ENCODE results near the gene ACOD1. TPM values are rescaled to one million over a fixed set of nuclear protein-coding genes. Genes with fewer than 3 reads are reported as not detected.

ACOD1 gene
- polyA plus RNA-seq, 1 donor (not counting 4 experiments of a cell fraction or from before 2014, with no cell fraction given), result not detected

DNA sequence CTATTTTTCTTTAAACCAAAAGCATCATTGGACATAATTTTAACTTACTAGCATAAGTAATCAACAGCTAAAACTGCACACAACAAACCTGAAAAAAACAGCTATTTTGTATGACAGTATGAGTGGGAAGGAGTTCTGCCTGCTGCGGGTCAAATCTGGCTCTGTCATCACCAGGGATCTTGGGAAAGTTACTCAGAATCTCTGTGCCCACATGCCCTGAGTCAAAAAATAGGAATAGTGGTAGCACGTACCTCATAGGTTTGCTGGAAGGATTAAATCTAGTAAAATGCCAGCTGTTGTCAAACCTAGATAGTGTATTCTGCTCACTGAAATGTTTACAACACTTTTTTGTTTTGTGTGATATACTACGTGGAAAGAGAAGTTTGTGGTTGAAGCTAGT is 44.7 kb downstream of the ACOD1 start:
- Histone ChIP-seq H3K9ac (ENCODE audit: control insufficient read depth, extremely low read depth, insufficient read depth, low read length) (peak overlapping the region; percentile 97), H3K27ac (ENCODE audit: control insufficient read depth, insufficient read depth, low read length) (peak overlapping the region; percentile 88), H3K27me3 (ENCODE audit: control insufficient read depth, extremely low read depth, insufficient read depth, low read length) (no peaks in the 10 kb centered on the region), H2AFZ (ENCODE audit: control insufficient read depth, low read length) (peak overlapping the region; percentile 88), H3K4me3 (ENCODE audit: control insufficient read depth in 2 of 3, extremely low read depth in 1 of 3, insufficient read depth in 2 of 3, low read depth in 1 of 3, low read length in 3 of 3) (peak overlapping the region; percentile 79 to 96 (median 95)), H4K20me1 (ENCODE audit: control insufficient read depth, extremely low read depth, insufficient read depth, low read length) (no peaks in the 10 kb centered on the region), H3K4me2 (ENCODE audit: control insufficient read depth, extremely low read depth, insufficient read depth, low read depth, low read length) (peak overlapping the region; percentile 99), H3K9me1 (ENCODE audit: control insufficient read depth, extremely low read depth, insufficient read depth, low read length) (no peaks in the 10 kb centered on the region), H3K36me3 (ENCODE audit: control insufficient read depth in 2 of 2, extremely low read depth in 1 of 2, insufficient read depth in 2 of 2, low read length in 2 of 2) (peaks cover 2% of the 10 kb centered on the region in 2 experiments), H3K9me3 (ENCODE audit: control insufficient read depth, low read depth, low read length) (no peaks in the 10 kb centered on the region), H3K4me1 (ENCODE audit: control insufficient read depth, extremely low read depth, insufficient read depth, low read length) (peaks cover 26% of the 10 kb centered on the region), H3K79me2 (ENCODE audit: control insufficient read depth, insufficient read depth, low read length) (peaks cover 25% of the 10 kb centered on the region)
- FAIRE-seq (peak; percentile 67), DNase-seq (ENCODE audit: low read depth, low spot score) (no peak)
- no peak for TF ChIP-seq EZH2 (IDR thresholded peaks at IDR 0.05; ENCODE audit: low read length)
- TF ChIP-seq, protein P1, sequence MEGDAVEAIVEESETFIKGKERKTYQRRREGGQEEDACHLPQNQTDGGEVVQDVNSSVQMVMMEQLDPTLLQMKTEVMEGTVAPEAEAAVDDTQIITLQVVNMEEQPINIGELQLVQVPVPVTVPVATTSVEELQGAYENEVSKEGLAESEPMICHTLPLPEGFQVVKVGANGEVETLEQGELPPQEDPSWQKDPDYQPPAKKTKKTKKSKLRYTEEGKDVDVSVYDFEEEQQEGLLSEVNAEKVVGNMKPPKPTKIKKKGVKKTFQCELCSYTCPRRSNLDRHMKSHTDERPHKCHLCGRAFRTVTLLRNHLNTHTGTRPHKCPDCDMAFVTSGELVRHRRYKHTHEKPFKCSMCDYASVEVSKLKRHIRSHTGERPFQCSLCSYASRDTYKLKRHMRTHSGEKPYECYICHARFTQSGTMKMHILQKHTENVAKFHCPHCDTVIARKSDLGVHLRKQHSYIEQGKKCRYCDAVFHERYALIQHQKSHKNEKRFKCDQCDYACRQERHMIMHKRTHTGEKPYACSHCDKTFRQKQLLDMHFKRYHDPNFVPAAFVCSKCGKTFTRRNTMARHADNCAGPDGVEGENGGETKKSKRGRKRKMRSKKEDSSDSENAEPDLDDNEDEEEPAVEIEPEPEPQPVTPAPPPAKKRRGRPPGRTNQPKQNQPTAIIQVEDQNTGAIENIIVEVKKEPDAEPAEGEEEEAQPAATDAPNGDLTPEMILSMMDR (optimal IDR thresholded peaks at IDR 0.05 in 1 of 3, IDR thresholded peaks at IDR 0.05 in 1 of 3, conservative IDR thresholded peaks at IDR 0.05 in 1 of 3; ENCODE audit: extremely low read depth in 1 of 3, insufficient read depth in 2 of 3, low read length in 3 of 3), result no peak
- dilution Hi-C loops (cut with MboI; ENCODE audit: extremely low pct_ligation_motif_present, low sequenced_read_pairs), result no loop called here

- peak overlapping the region; percentile 88 for H3K27ac ChIP-seq (ENCODE audit: control insufficient read depth, insufficient read depth, low read length)
- no peaks in the 10 kb centered on the region for H3K9me1 ChIP-seq (ENCODE audit: control insufficient read depth, extremely low read depth, insufficient read depth, low read length)
- no peak for TF ChIP-seq EZH2 (IDR thresholded peaks at IDR 0.05; ENCODE audit: low read length)
- TF ChIP-seq, protein P1 (optimal IDR thresholded peaks at IDR 0.05 in 1 of 3, IDR thresholded peaks at IDR 0.05 in 1 of 3, conservative IDR thresholded peaks at IDR 0.05 in 1 of 3; ENCODE audit: extremely low read depth in 1 of 3, insufficient read depth in 2 of 3, low read length in 3 of 3), result no peak
- peaks cover 2 to 4% of the 10 kb centered on the region in 2 experiments for H3K36me3 ChIP-seq (ENCODE audit: control insufficient read depth in 2 of 2, extremely low read depth in 1 of 2, insufficient read depth in 2 of 2, low read length in 2 of 2)
- H4K20me1 ChIP-seq (ENCODE audit: control insufficient read depth, extremely low read depth, insufficient read depth, low read length), result no peaks in the 10 kb centered on the region
- dilution Hi-C loops (cut with MboI; ENCODE audit: extremely low pct_ligation_motif_present, low sequenced_read_pairs), result no loop called here
- no peaks in the 10 kb centered on the region for H3K9me3 ChIP-seq (ENCODE audit: control insufficient read depth, low read depth, low read length)
- H3K27me3 ChIP-seq (ENCODE audit: control insufficient read depth, extremely low read depth, insufficient read depth, low read length), result no peaks in the 10 kb centered on the region
- peak overlapping the region; percentile 99 for H3K4me2 ChIP-seq (ENCODE audit: control insufficient read depth, extremely low read depth, insufficient read depth, low read depth, low read length)
- H3K4me1 ChIP-seq (ENCODE audit: control insufficient read depth, extremely low read depth, insufficient read depth, low read length), result peaks cover 26% of the 10 kb centered on the region
- H3K79me2 ChIP-seq (ENCODE audit: control insufficient read depth, insufficient read depth, low read length), result peaks cover 25% of the 10 kb centered on the region
- no peak overlapping the region for H2AFZ ChIP-seq (ENCODE audit: control insufficient read depth, low read length)
- DNase-seq (ENCODE audit: low read depth, low spot score), result no peak
- peak overlapping the region in 2 of 3 experiments; percentile 79 to 96 for H3K4me3 ChIP-seq (ENCODE audit: control insufficient read depth in 2 of 3, extremely low read depth in 1 of 3, insufficient read depth in 2 of 3, low read depth in 1 of 3, low read length in 3 of 3)
- peak overlapping the region; percentile 97 for H3K9ac ChIP-seq (ENCODE audit: control insufficient read depth, extremely low read depth, insufficient read depth, low read length)
- FAIRE-seq, result no peak
Observed at GRCh38 chr13:76993473-76993872, 45.2 kb downstream of the ACOD1 start.

Data from keratinocyte (primary cell).